Measurements from ENCODE around the gene CHST3. TPM values are rescaled to one million over a fixed set of nuclear protein-coding genes. Genes with fewer than 3 reads are reported as not detected.

CHST3 gene
- total and polyA plus RNA-seq, 9 of the 15 experiments (the other 6 are each of a cell fraction or from before 2014, with no cell fraction given): 0.01 to 1.3 (median 0.15) TPM

DNA sequence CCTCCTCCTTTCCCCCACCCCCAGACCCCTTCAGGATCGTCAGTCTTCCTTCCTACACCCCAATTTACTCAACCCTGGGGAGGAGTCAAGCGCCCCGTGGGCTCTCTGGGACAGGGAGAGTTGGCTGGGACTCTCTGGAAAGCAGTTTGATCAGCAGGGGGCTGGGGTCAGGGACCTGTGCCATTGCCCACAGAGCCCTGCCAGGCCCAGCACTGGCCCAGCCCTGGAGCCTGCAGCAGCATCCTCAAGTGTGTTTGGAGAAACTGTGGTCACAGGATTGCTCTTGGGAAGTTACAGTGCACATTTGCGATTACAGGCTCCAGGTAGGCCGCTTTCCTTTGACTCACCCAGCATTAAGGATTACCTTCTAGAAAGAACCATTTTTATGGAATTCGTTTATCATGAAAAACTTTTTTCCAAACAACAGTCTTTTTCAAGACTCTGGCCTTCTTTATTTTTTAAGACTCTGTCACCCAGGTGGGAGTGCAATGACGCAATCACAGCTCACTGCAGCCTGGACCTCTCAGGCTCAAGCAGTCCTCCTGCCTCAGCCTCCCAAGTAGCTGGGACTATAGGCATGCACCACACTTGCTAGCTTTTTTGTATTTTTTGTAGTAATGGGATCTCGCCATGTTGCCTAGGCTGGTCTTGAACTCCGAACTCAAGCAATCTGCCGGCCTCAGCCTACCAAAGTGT, 50.7 kb downstream of the CHST3 start:
- Histone ChIP-seq H2AFZ (ENCODE audit: low read depth, low read length) (no peak overlapping the region), H4K20me1 (replicated peaks; ENCODE audit: control insufficient read depth, insufficient read depth, low read length) (0 out of 2 replicates have a peak, but pooled peaks cover 5% of the 10 kb centered on the region), H3K9me3 (replicated peaks; ENCODE audit: control insufficient read depth, insufficient read depth, low read depth, low read length) (no peaks in the 10 kb centered on the region), H3K4me3 (no peak overlapping the region), H3K27ac (ENCODE audit: extremely low read depth, low read depth, low read length) (no peak overlapping the region), H3K4me2 (ENCODE audit: insufficient read depth, low read length) (no peak overlapping the region), H3K79me2 (ENCODE audit: control insufficient read depth, insufficient read depth, low read length) (no peaks in the 10 kb centered on the region), H3K4me1 (replicated peaks in 1 of 2; ENCODE audit: control insufficient read depth in 2 of 2, insufficient read depth in 2 of 2, low read length in 2 of 2) (no peaks in the 10 kb centered on the region), H3K9me1 (ENCODE audit: control insufficient read depth, insufficient read depth, low read length) (no peaks in the 10 kb centered on the region), H3K9ac (ENCODE audit: insufficient read depth in 1 of 2, low read depth in 2 of 2, low read length in 2 of 2) (0 out of 4 replicates have a peak overlapping the region, but pooled peaks of 1 of the 2 experiments have one; percentile 19), H3K36me3 (ENCODE audit: control insufficient read depth, insufficient read depth, low read length) (no peaks in the 10 kb centered on the region), H3K27me3 (ENCODE audit: control insufficient read depth in 2 of 2, insufficient read depth in 2 of 2, low read length in 2 of 2) (peaks cover 59 to 75% of the 10 kb centered on the region in 2 experiments)
- DNase-seq (ENCODE audit: extremely low read depth in 1 of 4, low spot score in 3 of 4) (no peak), FAIRE-seq (no peak), ATAC-seq (no peak)
- ChIA-PET CTCF (ENCODE audit: low intra/inter-chr PET ratio) (no interaction called here), POLR2A (interaction anchor here (0.6 to 1.7 kb wide), 3 partner anchors 13 to 86 kb away, joined by 3 to 5 read pairs (median 4); no protein-coding TSS in a partner anchor)
- WGBS (ENCODE audit: insufficient coverage, low coverage, missing lambda C conversion rate): 10% methylated on average over 10 of the region's 10 CpGs
- intact Hi-C loops (cut with micrococcal nuclease) (no loop called here), in situ Hi-C loops (cut with MboI) (no loop called here)
- TF ChIP-seq CEBPB (tag; IDR thresholded peaks at IDR 0.05) (peak; percentile 82), ELF1 (tag; IDR thresholded peaks at IDR 0.05) (no peak), ATF3 (IDR thresholded peaks at IDR 0.05) (peak; percentile 57), ATF3 (CRISPR knock-in tag; conservative IDR thresholded peaks at IDR 0.05) (no peak), CEBPG (CRISPR knock-in tag; IDR thresholded peaks at IDR 0.05) (no peak; the same call in 1 of the 2 replicates), CEBPG (tag; conservative IDR thresholded peaks at IDR 0.05 in 1 of 2, IDR thresholded peaks at IDR 0.05 in 1 of 2) (peak; percentile 44 to 80; a peak in 2 of 4 replicates)
- BruUV-seq (replicated peaks): no TSS peak

Data from K562 (cell line).